GM18858 (cell line): ENCODE measurements around the gene SCUBE1.

Experiments
- ATAC-seq: cut with Tn5 transposase; IDR thresholded peaks from one replicate; pipeline ENCODE4 v1.9.1; 2021; ENCODE audit not compliant: unreplicated experiment

Gene SCUBE1

GRCh38 chr22:43303166-43303565 is 40.0 kb downstream of the SCUBE1 start:
- ATAC-seq, result no peak

- ATAC-seq, result no peak
Observed at GRCh38 chr22:43302531-43303041, 40.6 kb downstream of the SCUBE1 start.

- ATAC-seq, result no peak
Observed at GRCh38 chr22:43301866-43302265, 41.3 kb downstream of the SCUBE1 start.

- no peak for ATAC-seq
Observed at GRCh38 chr22:43300891-43301676, 42.1 kb downstream of the SCUBE1 start.

- ATAC-seq, result no peak
Observed at GRCh38 chr22:43299736-43300135, 43.4 kb downstream of the SCUBE1 start.

GRCh38 chr22:43298062-43298801 is 44.9 kb downstream of the SCUBE1 start:
- no peak for ATAC-seq

- no peak for ATAC-seq
Observed at GRCh38 chr22:43297270-43298061, 45.7 kb downstream of the SCUBE1 start.

GRCh38 chr22:43296276-43296902 is 46.8 kb downstream of the SCUBE1 start:
- ATAC-seq, result no peak

GRCh38 chr22:43295660-43296059 is 47.5 kb downstream of the SCUBE1 start:
- no peak for ATAC-seq

- ATAC-seq, result no peak
Observed at GRCh38 chr22:43295173-43295572, 48.0 kb downstream of the SCUBE1 start.

- no peak for ATAC-seq
Observed at GRCh38 chr22:43293655-43294392, 49.3 kb downstream of the SCUBE1 start.

GRCh38 chr22:43293259-43293654 is 49.9 kb downstream of the SCUBE1 start:
- no peak for ATAC-seq

GRCh38 chr22:43292630-43293018 is 50.5 kb downstream of the SCUBE1 start:
- no peak for ATAC-seq

GRCh38 chr22:43291381-43291780 is 51.8 kb downstream of the SCUBE1 start:
- no peak for ATAC-seq

GRCh38 chr22:43289976-43290721 is 53.0 kb downstream of the SCUBE1 start:
- no peak for ATAC-seq

- ATAC-seq, result no peak
Observed at GRCh38 chr22:43289531-43289963, 53.6 kb downstream of the SCUBE1 start.

- no peak for ATAC-seq
Observed at GRCh38 chr22:43288807-43289420, 54.3 kb downstream of the SCUBE1 start.

GRCh38 chr22:43288378-43288777 is 54.8 kb downstream of the SCUBE1 start:
- no peak for ATAC-seq

GRCh38 chr22:43287441-43287840 is 55.7 kb downstream of the SCUBE1 start:
- no peak for ATAC-seq
